ENCODE measurements around the gene BRD4.
"Not testable (repeated sequence)": the region's sequence is repeated elsewhere in the genome, so short reads cannot be mapped to it uniquely, and the experiment has no call there.

Gene BRD4

DNA sequence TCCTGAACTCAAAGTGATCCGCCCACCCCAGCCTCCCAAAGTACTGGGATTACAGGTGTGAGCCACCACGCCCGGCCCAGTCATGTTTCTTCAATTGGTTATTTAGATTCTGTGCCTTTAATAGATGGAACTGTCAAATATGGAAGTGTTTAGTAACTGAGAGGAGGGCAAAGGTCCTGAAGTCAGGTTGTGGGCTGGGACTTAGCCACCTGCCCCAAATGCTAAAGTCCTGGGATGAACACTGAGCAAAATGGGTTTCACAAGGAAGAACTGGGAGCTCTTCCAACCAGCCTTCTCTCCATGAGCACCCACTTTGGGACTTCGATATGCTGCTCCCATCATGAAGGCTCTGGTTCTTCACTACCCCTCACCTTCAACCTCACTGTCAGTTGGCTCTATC is 25.6 kb upstream of the BRD4 start:
- TF ChIP-seq, protein P1, sequence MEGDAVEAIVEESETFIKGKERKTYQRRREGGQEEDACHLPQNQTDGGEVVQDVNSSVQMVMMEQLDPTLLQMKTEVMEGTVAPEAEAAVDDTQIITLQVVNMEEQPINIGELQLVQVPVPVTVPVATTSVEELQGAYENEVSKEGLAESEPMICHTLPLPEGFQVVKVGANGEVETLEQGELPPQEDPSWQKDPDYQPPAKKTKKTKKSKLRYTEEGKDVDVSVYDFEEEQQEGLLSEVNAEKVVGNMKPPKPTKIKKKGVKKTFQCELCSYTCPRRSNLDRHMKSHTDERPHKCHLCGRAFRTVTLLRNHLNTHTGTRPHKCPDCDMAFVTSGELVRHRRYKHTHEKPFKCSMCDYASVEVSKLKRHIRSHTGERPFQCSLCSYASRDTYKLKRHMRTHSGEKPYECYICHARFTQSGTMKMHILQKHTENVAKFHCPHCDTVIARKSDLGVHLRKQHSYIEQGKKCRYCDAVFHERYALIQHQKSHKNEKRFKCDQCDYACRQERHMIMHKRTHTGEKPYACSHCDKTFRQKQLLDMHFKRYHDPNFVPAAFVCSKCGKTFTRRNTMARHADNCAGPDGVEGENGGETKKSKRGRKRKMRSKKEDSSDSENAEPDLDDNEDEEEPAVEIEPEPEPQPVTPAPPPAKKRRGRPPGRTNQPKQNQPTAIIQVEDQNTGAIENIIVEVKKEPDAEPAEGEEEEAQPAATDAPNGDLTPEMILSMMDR (IDR thresholded peaks at IDR 0.05; ENCODE audit: extremely low read depth, missing control alignments), result no peak
- DNase-seq (ENCODE audit: low spot score), result no peak

DNA sequence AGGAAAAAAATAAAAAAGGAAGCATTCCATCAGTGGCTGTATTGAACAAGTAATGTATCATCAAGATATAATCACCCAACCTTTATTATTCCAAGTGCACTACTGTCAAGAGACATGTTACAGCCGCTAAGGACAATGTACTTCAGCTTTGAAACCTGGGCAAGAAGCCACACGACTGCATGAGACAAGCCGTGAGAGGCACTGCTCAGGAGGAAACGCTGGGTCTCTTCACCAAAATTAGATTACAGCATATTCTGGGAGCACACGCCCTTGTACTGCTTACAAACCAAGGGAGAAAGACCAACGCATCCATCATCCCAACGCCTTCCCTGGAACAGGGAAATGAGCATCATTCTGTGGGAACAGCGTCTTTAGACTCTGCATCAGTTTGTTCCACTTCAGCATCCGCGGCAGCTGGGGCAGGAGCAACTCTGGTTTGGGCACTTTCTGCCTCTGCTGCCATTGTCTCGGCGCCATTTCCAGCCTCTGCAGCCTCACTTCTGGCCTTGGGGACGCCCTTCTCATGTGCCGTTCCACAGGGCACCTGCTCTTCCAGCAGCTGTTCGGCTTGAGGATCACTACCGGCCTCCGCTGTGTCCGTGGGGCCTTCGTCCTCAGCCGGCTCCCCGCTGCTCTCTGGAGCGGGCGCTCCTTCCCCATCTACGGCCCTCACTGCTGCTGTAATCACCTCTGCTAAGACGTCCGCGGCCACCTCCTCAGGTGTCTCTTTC is 22.4 kb upstream of the BRD4 start:
- no peak for DNase-seq (ENCODE audit: low spot score)
- TF ChIP-seq, protein P1 (IDR thresholded peaks at IDR 0.05; ENCODE audit: extremely low read depth, missing control alignments), result no peak

DNA sequence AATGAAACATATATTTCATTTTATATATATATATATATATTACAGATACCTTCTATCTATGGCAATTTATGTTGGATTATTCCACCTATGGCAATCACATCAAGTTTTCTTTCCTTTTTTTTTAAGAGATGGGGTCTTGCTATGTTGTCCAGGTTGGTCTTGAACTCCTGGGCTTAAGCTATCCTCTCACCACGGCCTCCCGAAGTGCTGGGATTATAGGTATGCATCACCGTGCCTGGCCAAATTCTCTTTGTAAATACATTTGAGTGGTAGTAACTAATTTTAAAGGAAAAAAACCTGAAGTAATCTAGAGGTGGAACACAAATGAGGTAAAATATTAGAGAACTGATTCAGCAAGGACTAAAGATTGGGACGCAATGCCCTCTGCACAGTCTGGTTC is 21.6 kb upstream of the BRD4 start:
- TF ChIP-seq, protein P1 (IDR thresholded peaks at IDR 0.05; ENCODE audit: extremely low read depth, missing control alignments), result no peak
- no peak for DNase-seq (ENCODE audit: low spot score)

DNA sequence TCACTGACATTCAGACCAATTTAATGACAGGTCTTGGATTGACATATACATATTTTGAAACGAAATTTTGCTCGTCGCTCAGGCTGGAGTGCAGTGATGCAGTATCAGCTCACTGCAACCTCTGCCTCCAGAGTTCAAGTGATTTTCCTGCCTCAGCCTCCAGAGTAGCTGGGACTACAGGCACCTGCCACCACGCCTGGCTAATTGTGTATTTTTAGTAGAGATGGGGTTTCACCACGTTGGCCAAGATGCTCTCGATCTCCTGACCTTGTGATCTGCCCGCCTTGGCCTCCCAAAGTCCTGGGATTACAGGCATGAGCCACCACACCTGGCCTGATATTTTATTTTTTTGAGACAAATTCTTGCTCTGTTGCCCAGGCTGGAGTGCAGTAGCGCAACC is 20.2 kb upstream of the BRD4 start:
- not testable (repeated sequence) for DNase-seq (ENCODE audit: low spot score)

DNA sequence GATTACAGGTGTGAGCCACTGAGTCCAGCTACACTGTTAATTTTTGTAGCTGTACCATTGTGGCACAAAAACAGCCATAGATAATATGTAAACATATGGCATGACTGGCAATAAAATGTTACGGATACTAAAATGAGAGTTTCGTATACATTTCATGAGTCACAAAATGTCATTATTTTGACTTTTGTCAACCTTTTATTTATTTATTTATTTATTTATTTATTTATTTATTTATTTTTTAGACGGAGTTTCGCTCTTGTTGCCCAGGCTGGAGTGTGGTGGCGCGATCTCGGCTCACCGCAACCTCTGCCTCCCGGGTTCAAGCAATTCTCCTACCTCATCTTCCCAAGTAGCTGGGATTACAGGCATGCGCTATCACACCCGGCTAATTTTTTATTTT is 9.0 kb upstream of the BRD4 start:
- DNase-seq (ENCODE audit: low spot score), result not testable (repeated sequence)

DNA sequence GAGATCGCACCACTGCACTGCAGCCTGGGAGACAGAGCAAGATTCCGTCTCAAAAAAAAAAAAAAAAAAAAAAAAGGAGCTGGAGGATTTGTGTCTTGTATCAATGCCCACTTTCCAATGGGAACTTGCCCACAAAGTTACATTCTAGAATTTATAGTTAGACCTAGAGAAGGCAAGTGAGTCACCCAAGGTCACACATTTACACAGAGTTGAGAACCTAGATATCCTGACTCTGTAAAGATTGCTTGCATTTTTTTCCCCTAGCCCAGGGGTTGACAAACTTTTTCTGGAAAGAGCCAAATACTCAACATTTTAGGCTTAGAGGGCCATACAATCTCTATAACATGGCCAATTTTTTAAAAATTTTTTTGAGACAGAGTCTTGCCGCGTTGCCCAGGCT is 7.7 kb upstream of the BRD4 start:
- TF ChIP-seq, protein P1 (IDR thresholded peaks at IDR 0.05; ENCODE audit: extremely low read depth, missing control alignments), result no peak
- no peak for DNase-seq (ENCODE audit: low spot score)

DNA sequence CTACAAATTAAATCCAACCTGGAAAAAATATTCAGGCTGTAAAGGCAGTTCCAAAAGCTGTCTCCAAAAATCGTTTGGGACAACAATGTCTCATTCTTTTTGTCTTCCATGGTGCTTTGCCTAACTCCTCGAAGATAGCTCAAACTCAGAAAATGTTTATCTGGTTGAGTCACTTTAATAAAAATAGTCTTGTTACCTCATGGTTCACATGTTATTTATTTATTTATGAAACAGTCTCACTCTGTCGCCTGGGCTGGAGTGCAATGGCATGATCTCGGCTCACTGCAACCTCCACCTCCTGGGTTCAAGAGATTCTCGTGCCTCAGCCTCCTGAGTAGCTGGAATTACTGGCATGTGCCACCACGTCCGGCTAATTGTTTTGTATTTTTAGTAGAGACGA is 4.9 kb upstream of the BRD4 start:
- TF ChIP-seq, protein P1 (IDR thresholded peaks at IDR 0.05; ENCODE audit: extremely low read depth, missing control alignments), result no peak
- no peak for DNase-seq (ENCODE audit: low spot score)

DNA sequence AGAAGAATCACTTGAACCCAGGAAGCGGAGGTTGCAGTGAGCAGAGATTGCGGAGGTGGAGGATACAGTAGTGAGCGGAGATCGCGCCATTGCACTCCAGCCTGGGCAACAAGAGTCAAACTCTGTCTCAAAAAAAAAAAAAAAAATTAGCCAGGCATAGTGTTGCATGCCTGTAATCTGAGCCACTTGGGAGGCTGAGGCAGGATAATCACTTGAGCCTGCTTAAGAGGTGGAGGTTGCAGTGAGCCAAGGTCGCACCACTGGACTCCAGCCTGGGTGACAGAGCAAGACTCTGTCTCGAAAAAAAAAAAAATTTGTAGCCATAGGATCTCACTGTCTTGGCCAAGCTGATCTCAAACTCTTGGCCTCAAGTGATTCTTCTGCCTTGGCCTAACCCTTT is 3.7 kb upstream of the BRD4 start:
- not testable (repeated sequence) for DNase-seq (ENCODE audit: low spot score)

DNA sequence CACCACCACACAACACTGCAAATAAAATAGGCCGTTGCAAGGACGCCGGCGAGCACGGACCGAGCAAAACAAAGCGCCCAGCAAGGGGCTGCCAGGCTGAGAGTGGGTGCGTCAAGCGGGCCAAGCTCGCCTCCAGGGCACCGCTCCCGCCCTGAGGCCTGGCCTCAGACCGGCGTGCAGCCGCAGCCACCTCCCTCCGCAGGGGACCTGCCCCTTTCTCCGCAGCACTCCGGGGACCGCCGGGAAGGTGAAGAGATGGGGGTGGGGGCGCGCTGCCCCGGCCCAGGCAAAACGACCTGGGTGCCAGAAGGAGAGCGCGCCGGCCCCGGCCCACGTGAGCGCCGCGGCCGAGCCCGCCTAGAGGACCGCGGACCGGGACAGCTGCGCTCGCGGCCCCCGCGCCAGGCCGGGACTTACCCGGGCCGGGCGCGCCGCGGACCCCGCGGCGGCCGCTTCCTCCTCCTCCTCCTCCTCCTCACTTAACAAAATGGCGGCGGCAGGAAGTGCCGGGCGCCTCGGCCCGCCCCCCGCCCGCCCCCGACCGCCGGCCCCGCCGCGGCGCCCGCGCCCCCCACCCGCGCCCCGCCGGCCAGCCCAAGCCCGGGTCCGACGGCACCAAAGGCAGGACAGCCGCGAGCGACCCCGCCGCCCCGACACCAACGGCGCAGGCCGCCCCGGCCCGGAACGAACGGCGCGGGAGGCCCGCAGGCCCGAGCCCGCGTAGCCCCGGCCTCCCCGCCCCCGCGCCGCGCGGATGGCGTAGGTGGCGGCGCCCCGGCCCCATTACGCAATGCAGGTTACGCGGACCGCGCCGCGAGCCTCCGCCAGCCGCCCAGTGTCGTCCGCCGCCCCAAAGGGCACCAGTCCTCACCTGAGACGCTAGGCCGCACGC is 674 bp downstream of the BRD4 start:
- peak; percentile 88 for DNase-seq (ENCODE audit: low spot score)
- TF ChIP-seq, protein P1 (IDR thresholded peaks at IDR 0.05; ENCODE audit: extremely low read depth, missing control alignments), result no peak

Measured in GM20000 (cell line).